A549 (cell line): ENCODE measurements around the gene HOXA5. TPM values are rescaled to one million over a fixed set of nuclear protein-coding genes. Genes with fewer than 3 reads are reported as not detected.

Experiments
- ATAC-seq, 2 experiments: fragments of 200-7000 bp in 1 of 2; fragments of >200 bp in 1 of 2; cut with Nextera tagmentation in 1 of 2; cut with Tn5 transposase in 1 of 2; 3 replicates each; pipeline versions ENCODE4 v1.8.0 to v1.9.1; 2018 to 2020; ENCODE audit warnings: mild to moderate bottlenecking in 1 of 2, moderate library complexity in 1 of 2
- CTCF ChIA-PET: fragments of 300-600 bp; sonication (Branson Sonifier 250); formaldehyde crosslinking; extraction: SDS; loops from one replicate; lab custom pipeline; 2021; ENCODE audit warnings: antibody characterized with exemption, inconsistent platforms; lab: Yijun Ruan, JAX
- POLR2A ChIA-PET: fragments of 350-600 bp; formaldehyde crosslinking; extraction: SDS; loops from one replicate; lab custom pipeline; 2021; ENCODE audit warnings: antibody characterized with exemption, inconsistent platforms; lab: Yijun Ruan, JAX
- DNase-seq, 2 experiments: peaks; one replicate each; pipeline versions ENCODE4 v3.0.0 to v3.0.0-alpha.2; 2011 to 2016; ENCODE audit warnings: low read depth in 1 of 2, low spot score in 1 of 2
- FAIRE-seq: peaks from 2 replicates; lab custom pipeline; 2011; peaks lifted over from hg19 to GRCh38; lab: Jason Lieb, UNC
- H3K27ac ChIP-seq, 2 experiments: fragments of >200 bp; sonication (Bioruptor Twin); formaldehyde crosslinking; 3 replicates each; pipeline ENCODE4 v1.5.1; 2016 to 2017
- H3K4me1 ChIP-seq: fragments of >200 bp; sonication (Bioruptor Twin); formaldehyde crosslinking; 3 replicates; pipeline ENCODE4 v1.6.1; 2016
- H3K4me2 ChIP-seq: fragments of >200 bp; sonication (Bioruptor Twin); formaldehyde crosslinking; 3 replicates; pipeline ENCODE4 v1.6.1; 2016
- H3K4me3 ChIP-seq: fragments of >200 bp; sonication (Bioruptor Twin); formaldehyde crosslinking; 3 replicates; pipeline ENCODE4 v1.5.1; 2016
- H3K9me3 ChIP-seq: fragments of >200 bp; sonication (Bioruptor Twin); formaldehyde crosslinking; 3 replicates; pipeline ENCODE4 v1.6.1; 2016
- BCL3 ChIP-seq: fragments of >200 bp; sonication (Bioruptor Twin); formaldehyde crosslinking; IDR thresholded peaks from 3 replicates; pipeline ENCODE4 v1.6.1; 2016
- CBX8 ChIP-seq: fragments of 200-600 bp; sonication (generic); IDR thresholded peaks from 2 replicates; pipeline ENCODE4 v1.6.1; 2016
- CEBPB ChIP-seq, 2 experiments: fragments of >200 bp in 1 of 2; sonication (Bioruptor Twin) in 1 of 2; formaldehyde crosslinking in 1 of 2; IDR thresholded peaks; 2 replicates each; pipeline ENCODE4 v1.6.1; 2012 to 2016
- CTCF ChIP-seq: fragments of >200 bp; sonication (Bioruptor Twin); formaldehyde crosslinking; IDR thresholded peaks from 3 replicates; pipeline ENCODE4 v1.5.1; 2016
- ELK1 ChIP-seq: fragments of 150-350 bp; IDR thresholded peaks from 2 replicates; pipeline ENCODE4 v1.6.1; 2014; ENCODE audit warnings: low read depth, mild to moderate bottlenecking, low read length
- FOSL2 ChIP-seq, 2 experiments: fragments of 450-650 bp in 1 of 2; fragments of >200 bp in 1 of 2; sonication (Bioruptor Twin) in 1 of 2; formaldehyde crosslinking; IDR thresholded peaks; 2 replicates each; pipeline versions ENCODE4 v1.5.0 to v1.6.1; 2016 to 2020; ENCODE audit warnings: mild to moderate bottlenecking in 1 of 2, moderate library complexity in 1 of 2
- FOXS1 ChIP-seq: fragments of 250-450 bp; sonication (Bioruptor Pico); IDR thresholded peaks from 2 replicates; pipeline ENCODE4 v1.5.0; 2020; ENCODE audit warnings: mild to moderate bottlenecking, moderate library complexity
- GATA3 ChIP-seq: IDR thresholded peaks from 2 replicates; pipeline ENCODE4 v1.6.1; 2012; ENCODE audit warnings: borderline replicate concordance
- KDM1A ChIP-seq: fragments of 200-600 bp; sonication (generic); IDR thresholded peaks from 2 replicates; pipeline ENCODE4 v1.6.1; 2016; ENCODE audit warnings: low read depth, mild to moderate bottlenecking
- MAX ChIP-seq: IDR thresholded peaks from 2 replicates; pipeline ENCODE4 v1.6.1; 2012
- MYC ChIP-seq: IDR thresholded peaks from 2 replicates; pipeline ENCODE4 v1.6.1; 2012; ENCODE audit warnings: mild to moderate bottlenecking, inconsistent platforms, low read length, improper control_type of control experiment, borderline replicate concordance
- PBX3 ChIP-seq: IDR thresholded peaks from 2 replicates; pipeline ENCODE4 v1.6.1; 2012
- PHF8 ChIP-seq: fragments of 200-600 bp; sonication (generic); IDR thresholded peaks from 2 replicates; pipeline ENCODE4 v1.6.1; 2016; ENCODE audit warnings: low read depth, mild to moderate bottlenecking, antibody characterized with exemption, moderate library complexity, borderline replicate concordance
- RARB ChIP-seq: fragments of 250-450 bp; sonication (Bioruptor Pico); IDR thresholded peaks from 2 replicates; pipeline ENCODE4 v1.8.0; 2021; ENCODE audit warnings: mild to moderate bottlenecking, moderate library complexity
- RCOR1 ChIP-seq: fragments of 150-350 bp; IDR thresholded peaks from 2 replicates; pipeline ENCODE4 v1.6.1; 2014; ENCODE audit warnings: antibody characterized with exemption, low read length, low read depth
- TFCP2L1 ChIP-seq: fragments of 250-450 bp; sonication (Bioruptor Pico); IDR thresholded peaks from 2 replicates; pipeline ENCODE4 v1.5.0; 2021; ENCODE audit warnings: mild to moderate bottlenecking
- ZC3H11A ChIP-seq: fragments of 450-650 bp; IDR thresholded peaks from 2 replicates; pipeline ENCODE4 v1.6.1; 2014; ENCODE audit warnings: antibody characterized with exemption, mild to moderate bottlenecking
- ZFP36 ChIP-seq: fragments of 450-650 bp; IDR thresholded peaks from 2 replicates; pipeline ENCODE4 v1.6.1; 2014; ENCODE audit warnings: borderline replicate concordance; ENCODE audit not compliant: partially characterized antibody
- ZNF302 ChIP-seq: fragments of 250-450 bp; sonication (Bioruptor Pico); IDR thresholded peaks from 2 replicates; pipeline ENCODE4 v1.9.0; 2021; ENCODE audit warnings: inconsistent platforms, mild to moderate bottlenecking, moderate library complexity
- WGBS: methylation state at CpG from one replicate; pipeline ENCODE4 v1.1.6; 2017; ENCODE audit errors: missing lambda C conversion rate; 5-methylcytosine and 5-hydroxymethylcytosine counted together
- polyA plus RNA-seq, 4 experiments: library from polyadenylated mRNA; depleted of rRNA in 3 of 4; stranded (reverse); fragments of >200 nt; fragmentation: RNase III in 1 of 4; extraction: RNeasy Plus Mini Kit Qiagen cat#74134 plus additional on column Dnase treatment in 1 of 4; gene quantifications; 2 replicates in 3 of 4; 3 replicates in 1 of 4; pipeline ENCODE4 v1.2.3, GENCODE V29; 2011 to 2017

HOXA5 gene
- polyA plus RNA-seq, 2 of the 4 experiments (the other 2 are of a cell fraction) = 4.0 to 6.5 TPM

GRCh38 chr7:27159266-27160144, 16.0 kb upstream of the HOXA5 start:
- no peak overlapping the region for H3K27ac ChIP-seq
- 92% methylated on average over 27 of the region's 27 CpGs for WGBS
- H3K9me3 ChIP-seq = no peaks in the 10 kb centered on the region
- no peak for ATAC-seq
- POLR2A ChIA-PET = interaction anchor here (1.0 kb wide), 1 partner anchor 45 kb away, joined by 3 read pairs; no protein-coding TSS in a partner anchor
- no peak for DNase-seq
- no peak for FAIRE-seq
- CTCF ChIA-PET = interaction anchor here (0.9 to 3.5 kb wide), 8 partner anchors 10 to 790 kb away, joined by 3 to 32 read pairs (median 4); partner anchors contain the start of genes HOXA5 and HOXA6
- H3K4me1 ChIP-seq = 0 out of 3 replicates have a peak, but pooled peaks cover 3% of the 10 kb centered on the region
- no peak overlapping the region for H3K4me2 ChIP-seq
- TF ChIP-seq ELK1 (no peak), CEBPB (IDR thresholded peaks at IDR 0.05) (no peak), ZFP36 (no peak), BCL3 (no peak), FOSL2 (IDR thresholded peaks at IDR 0.05) (no peak), FOSL2 (CRISPR knock-in tag; IDR thresholded peaks at IDR 0.05) (no peak)
- no peak overlapping the region for H3K4me3 ChIP-seq

GRCh38 chr7:27158436-27159265, 15.2 kb upstream of the HOXA5 start:
- H3K4me1 ChIP-seq = 0 out of 3 replicates have a peak, but pooled peaks cover 3% of the 10 kb centered on the region
- no peak overlapping the region for H3K27ac ChIP-seq
- FAIRE-seq (no peak), ATAC-seq (no peak), DNase-seq (no peak)
- H3K4me2 ChIP-seq = no peak overlapping the region
- no peak for TF ChIP-seq GATA3
- TF ChIP-seq RARB (CRISPR knock-in tag) = no peak
- no peak for TF ChIP-seq ELK1
- TF ChIP-seq KDM1A = no peak
- H3K4me3 ChIP-seq = no peak overlapping the region
- 94% methylated on average over 35 of the region's 35 CpGs for WGBS
- ChIA-PET POLR2A (interaction anchor here (1.0 kb wide), 1 partner anchor 44 kb away, joined by 3 read pairs; no protein-coding TSS in a partner anchor), CTCF (interaction anchor here (0.5 to 3.5 kb wide), 9 partner anchors 9 to 789 kb away, joined by 3 to 32 read pairs (median 4); partner anchors contain the start of genes HOXA5 and HOXA6)
- H3K9me3 ChIP-seq = no peaks in the 10 kb centered on the region

GRCh38 chr7:27157702-27158431, 14.4 kb upstream of the HOXA5 start:
- ATAC-seq = no peak
- no peak for DNase-seq
- POLR2A ChIA-PET = interaction anchor here (1.2 kb wide), 1 partner anchor 14 kb away, joined by 7 read pairs; the partner anchor contains the start of gene HOXA5
- H3K4me2 ChIP-seq = no peak overlapping the region
- TF ChIP-seq ZNF302 (no peak), CBX8 (no peak), PBX3 (no peak), MYC (no peak), MAX (no peak), PHF8 (no peak), CEBPB (IDR thresholded peaks at IDR 0.05) (no peak), CTCF (no peak), TFCP2L1 (CRISPR knock-in tag) (no peak), FOXS1 (no peak), KDM1A (no peak), ZC3H11A (no peak), RCOR1 (no peak)
- H3K4me1 ChIP-seq = 0 out of 3 replicates have a peak, but pooled peaks cover 3% of the 10 kb centered on the region
- WGBS = 96% methylated on average over 23 of the region's 30 CpGs
- H3K4me3 ChIP-seq = no peak overlapping the region
- no peak overlapping the region for H3K27ac ChIP-seq
- no peaks in the 10 kb centered on the region for H3K9me3 ChIP-seq
- FAIRE-seq = no peak
- CTCF ChIA-PET = interaction anchor here (0.8 to 3.5 kb wide), 7 partner anchors 8 to 792 kb away, joined by 3 to 32 read pairs (median 9); partner anchors contain the start of genes HOXA5 and HOXA6
